ENCODE results near the gene EHD4.

The EHD4 gene

GRCh38 chr15:41990243-41990605, 17.9 kb upstream of the EHD4 start (continued):
- no peak for TF ChIP-seq OSR2 (tag by site-specific recombination; IDR thresholded peaks at IDR 0.05)
- TF ChIP-seq, protein P1, sequence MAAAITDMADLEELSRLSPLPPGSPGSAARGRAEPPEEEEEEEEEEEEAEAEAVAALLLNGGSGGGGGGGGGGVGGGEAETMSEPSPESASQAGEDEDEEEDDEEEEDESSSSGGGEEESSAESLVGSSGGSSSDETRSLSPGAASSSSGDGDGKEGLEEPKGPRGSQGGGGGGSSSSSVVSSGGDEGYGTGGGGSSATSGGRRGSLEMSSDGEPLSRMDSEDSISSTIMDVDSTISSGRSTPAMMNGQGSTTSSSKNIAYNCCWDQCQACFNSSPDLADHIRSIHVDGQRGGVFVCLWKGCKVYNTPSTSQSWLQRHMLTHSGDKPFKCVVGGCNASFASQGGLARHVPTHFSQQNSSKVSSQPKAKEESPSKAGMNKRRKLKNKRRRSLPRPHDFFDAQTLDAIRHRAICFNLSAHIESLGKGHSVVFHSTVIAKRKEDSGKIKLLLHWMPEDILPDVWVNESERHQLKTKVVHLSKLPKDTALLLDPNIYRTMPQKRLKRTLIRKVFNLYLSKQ (tag by site-specific recombination; IDR thresholded peaks at IDR 0.05; ENCODE audit: borderline replicate concordance), result no peak
- no peak for TF ChIP-seq ZNF510 (tag by site-specific recombination; IDR thresholded peaks at IDR 0.05; ENCODE audit: insufficient replicate concordance)
- TF ChIP-seq ZNF280D (tag by site-specific recombination; IDR thresholded peaks at IDR 0.05), result no peak

DNA sequence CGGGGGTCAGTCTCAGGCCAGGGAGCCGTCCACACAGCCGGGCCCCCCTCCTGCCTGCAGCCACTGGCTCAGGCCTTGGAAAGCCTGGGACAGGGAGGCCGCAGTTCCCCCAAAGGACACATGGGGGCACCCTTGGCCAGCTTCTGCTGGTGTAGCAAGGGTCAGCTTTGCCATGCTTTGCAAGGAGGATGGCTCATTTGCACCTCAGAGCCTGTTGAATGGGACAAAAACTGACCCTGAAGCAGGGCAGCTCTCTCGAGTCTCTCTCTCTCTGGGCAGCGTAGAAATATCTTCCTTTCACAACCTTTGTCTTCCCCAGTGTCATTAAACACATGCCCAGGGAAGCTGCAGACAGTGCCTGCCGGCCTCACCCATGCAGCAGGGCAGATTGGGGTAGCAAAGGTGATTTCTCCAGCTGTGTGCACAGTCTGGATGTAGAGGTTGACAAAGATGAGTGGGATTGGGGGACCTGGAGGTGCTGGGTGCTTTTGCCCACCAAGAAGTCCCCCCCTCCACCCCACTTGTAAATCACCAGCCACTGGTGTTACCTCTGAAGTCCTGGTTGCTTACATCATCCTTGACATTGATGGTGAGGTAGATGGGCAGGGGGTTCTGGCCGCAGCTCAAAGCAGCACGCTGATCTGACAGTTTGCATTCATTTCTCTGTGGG, 17.4 kb upstream of the EHD4 start:
- Histone ChIP-seq H3K9me3 (ENCODE audit: control insufficient read depth, insufficient read depth, low read depth, low read length) (no peaks in the 10 kb centered on the region), H3K36me3 (ENCODE audit: control insufficient read depth in 2 of 2, insufficient read depth in 1 of 2, low read length in 2 of 2) (no peaks in the 10 kb centered on the region), H3K4me1 (ENCODE audit: control insufficient read depth, insufficient read depth, low read length) (no peaks in the 10 kb centered on the region), H3K4me3 (ENCODE audit: low read depth, low read length) (no peak overlapping the region), H3K27ac (ENCODE audit: extremely low read depth, low read depth, low read length) (no peak overlapping the region)
- ChIA-PET CTCF (interaction anchor here (0.7 to 5.3 kb wide), 23 partner anchors 11 to 482 kb away, joined by 3 to 35 read pairs (median 4); partner anchors contain the start of genes EHD4 and PLA2G4D), POLR2A (no interaction called here)
- no peak for TF ChIP-seq REPIN1 (tag by site-specific recombination; IDR thresholded peaks at IDR 0.05; ENCODE audit: low read depth)
- TF ChIP-seq, protein P2, sequence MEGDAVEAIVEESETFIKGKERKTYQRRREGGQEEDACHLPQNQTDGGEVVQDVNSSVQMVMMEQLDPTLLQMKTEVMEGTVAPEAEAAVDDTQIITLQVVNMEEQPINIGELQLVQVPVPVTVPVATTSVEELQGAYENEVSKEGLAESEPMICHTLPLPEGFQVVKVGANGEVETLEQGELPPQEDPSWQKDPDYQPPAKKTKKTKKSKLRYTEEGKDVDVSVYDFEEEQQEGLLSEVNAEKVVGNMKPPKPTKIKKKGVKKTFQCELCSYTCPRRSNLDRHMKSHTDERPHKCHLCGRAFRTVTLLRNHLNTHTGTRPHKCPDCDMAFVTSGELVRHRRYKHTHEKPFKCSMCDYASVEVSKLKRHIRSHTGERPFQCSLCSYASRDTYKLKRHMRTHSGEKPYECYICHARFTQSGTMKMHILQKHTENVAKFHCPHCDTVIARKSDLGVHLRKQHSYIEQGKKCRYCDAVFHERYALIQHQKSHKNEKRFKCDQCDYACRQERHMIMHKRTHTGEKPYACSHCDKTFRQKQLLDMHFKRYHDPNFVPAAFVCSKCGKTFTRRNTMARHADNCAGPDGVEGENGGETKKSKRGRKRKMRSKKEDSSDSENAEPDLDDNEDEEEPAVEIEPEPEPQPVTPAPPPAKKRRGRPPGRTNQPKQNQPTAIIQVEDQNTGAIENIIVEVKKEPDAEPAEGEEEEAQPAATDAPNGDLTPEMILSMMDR (tag by site-specific recombination; IDR thresholded peaks at IDR 0.05), result peak; percentile 73
- TF ChIP-seq ZNF354C (tag by site-specific recombination; IDR thresholded peaks at IDR 0.05; ENCODE audit: borderline replicate concordance, low read depth), result no peak
- no peak for TF ChIP-seq ZNF366 (tag by site-specific recombination; conservative IDR thresholded peaks at IDR 0.05)
- TF ChIP-seq ZNF16 (tag by site-specific recombination; IDR thresholded peaks at IDR 0.05; ENCODE audit: low read depth), result no peak
- TF ChIP-seq, protein P3, sequence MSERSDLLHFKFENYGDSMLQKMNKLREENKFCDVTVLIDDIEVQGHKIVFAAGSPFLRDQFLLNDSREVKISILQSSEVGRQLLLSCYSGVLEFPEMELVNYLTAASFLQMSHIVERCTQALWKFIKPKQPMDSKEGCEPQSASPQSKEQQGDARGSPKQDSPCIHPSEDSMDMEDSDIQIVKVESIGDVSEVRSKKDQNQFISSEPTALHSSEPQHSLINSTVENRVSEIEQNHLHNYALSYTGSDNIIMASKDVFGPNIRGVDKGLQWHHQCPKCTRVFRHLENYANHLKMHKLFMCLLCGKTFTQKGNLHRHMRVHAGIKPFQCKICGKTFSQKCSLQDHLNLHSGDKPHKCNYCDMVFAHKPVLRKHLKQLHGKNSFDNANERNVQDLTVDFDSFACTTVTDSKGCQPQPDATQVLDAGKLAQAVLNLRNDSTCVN (tag by site-specific recombination; optimal IDR thresholded peaks at IDR 0.05), result no peak
- TF ChIP-seq SCRT2 (tag by site-specific recombination; IDR thresholded peaks at IDR 0.05), result peak; percentile 83
- no peak for TF ChIP-seq ZIC2 (tag by site-specific recombination; IDR thresholded peaks at IDR 0.05)
- 0 out of 2 replicates have a peak, but pooled peaks have one; percentile 26 for TF ChIP-seq ZSCAN30 (tag by site-specific recombination; IDR thresholded peaks at IDR 0.05)
- TF ChIP-seq, protein P4, sequence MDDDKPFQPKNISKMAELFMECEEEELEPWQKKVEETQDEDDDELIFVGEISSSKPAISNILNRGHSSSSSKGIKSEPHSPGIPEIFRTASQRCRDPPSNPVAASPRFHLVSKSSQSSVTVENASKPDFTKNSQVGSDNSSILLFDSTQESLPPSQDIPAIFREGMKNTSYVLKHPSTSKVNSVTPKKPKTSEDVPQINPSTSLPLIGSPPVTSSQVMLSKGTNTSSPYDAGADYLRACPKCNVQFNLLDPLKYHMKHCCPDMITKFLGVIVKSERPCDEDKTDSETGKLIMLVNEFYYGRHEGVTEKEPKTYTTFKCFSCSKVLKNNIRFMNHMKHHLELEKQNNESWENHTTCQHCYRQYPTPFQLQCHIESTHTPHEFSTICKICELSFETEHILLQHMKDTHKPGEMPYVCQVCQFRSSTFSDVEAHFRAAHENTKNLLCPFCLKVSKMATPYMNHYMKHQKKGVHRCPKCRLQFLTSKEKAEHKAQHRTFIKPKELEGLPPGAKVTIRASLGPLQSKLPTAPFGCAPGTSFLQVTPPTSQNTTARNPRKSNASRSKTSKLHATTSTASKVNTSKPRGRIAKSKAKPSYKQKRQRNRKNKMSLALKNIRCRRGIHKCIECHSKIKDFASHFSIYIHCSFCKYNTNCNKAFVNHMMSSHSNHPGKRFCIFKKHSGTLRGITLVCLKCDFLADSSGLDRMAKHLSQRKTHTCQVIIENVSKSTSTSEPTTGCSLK (tag by site-specific recombination; IDR thresholded peaks at IDR 0.05), result no peak
- TF ChIP-seq, protein P5, sequence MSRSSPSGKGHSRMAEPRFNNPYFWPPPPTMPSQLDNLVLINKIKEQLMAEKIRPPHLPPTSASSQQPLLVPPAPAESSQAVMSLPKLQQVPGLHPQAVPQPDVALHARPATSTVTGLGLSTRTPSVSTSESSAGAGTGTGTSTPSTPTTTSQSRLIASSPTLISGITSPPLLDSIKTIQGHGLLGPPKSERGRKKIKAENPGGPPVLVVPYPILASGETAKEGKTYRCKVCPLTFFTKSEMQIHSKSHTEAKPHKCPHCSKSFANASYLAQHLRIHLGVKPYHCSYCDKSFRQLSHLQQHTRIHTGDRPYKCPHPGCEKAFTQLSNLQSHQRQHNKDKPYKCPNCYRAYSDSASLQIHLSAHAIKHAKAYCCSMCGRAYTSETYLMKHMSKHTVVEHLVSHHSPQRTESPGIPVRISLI (tag by site-specific recombination; IDR thresholded peaks at IDR 0.05), result no peak
- TF ChIP-seq ZNF274 (IDR thresholded peaks at IDR 0.05; ENCODE audit: low read length), result no peak
- no peak for TF ChIP-seq ZNF274 (tag by site-specific recombination; IDR thresholded peaks at IDR 0.05; ENCODE audit: borderline replicate concordance)
- TF ChIP-seq, protein P6, sequence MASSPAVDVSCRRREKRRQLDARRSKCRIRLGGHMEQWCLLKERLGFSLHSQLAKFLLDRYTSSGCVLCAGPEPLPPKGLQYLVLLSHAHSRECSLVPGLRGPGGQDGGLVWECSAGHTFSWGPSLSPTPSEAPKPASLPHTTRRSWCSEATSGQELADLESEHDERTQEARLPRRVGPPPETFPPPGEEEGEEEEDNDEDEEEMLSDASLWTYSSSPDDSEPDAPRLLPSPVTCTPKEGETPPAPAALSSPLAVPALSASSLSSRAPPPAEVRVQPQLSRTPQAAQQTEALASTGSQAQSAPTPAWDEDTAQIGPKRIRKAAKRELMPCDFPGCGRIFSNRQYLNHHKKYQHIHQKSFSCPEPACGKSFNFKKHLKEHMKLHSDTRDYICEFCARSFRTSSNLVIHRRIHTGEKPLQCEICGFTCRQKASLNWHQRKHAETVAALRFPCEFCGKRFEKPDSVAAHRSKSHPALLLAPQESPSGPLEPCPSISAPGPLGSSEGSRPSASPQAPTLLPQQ (tag by site-specific recombination; IDR thresholded peaks at IDR 0.05), result no peak
- TF ChIP-seq ZNF2 (tag by site-specific recombination; IDR thresholded peaks at IDR 0.05), result 0 out of 2 replicates have a peak, but pooled peaks have one; percentile 27
- TF ChIP-seq SP3 (tag by site-specific recombination; IDR thresholded peaks at IDR 0.05), result no peak
- no peak for TF ChIP-seq ZNF610 (tag by site-specific recombination; IDR thresholded peaks at IDR 0.05; ENCODE audit: borderline replicate concordance)

All from HEK293 (cell line).